IMR-90 (cell line): ENCODE measurements around the gene RAD51D. TPM values are rescaled to one million over a fixed set of nuclear protein-coding genes. Genes with fewer than 3 reads are reported as not detected.
"Not testable (repeated sequence)": the region's sequence is repeated elsewhere in the genome, so short reads cannot be mapped to it uniquely, and the experiment has no call there.

Source experiments
- ATAC-seq: fragments of 200-7000 bp; cut with Tn5 transposase; 2 replicates; pipeline ENCODE4 v1.9.1; 2020; ENCODE audit warnings: low read depth, mild to moderate bottlenecking, moderate library complexity
- BruUV-seq: library from RNA; stranded (reverse); fragments of 400-500 nt; replicated peaks from 2 replicates; lab custom pipeline; 2021; lab: Mats Ljungman, UMichigan
- CTCF ChIA-PET: fragments of 300-600 bp; formaldehyde crosslinking; extraction: SDS; loops from one replicate; lab custom pipeline; 2021; ENCODE audit warnings: antibody characterized with exemption; lab: Yijun Ruan, JAX
- POLR2A ChIA-PET: fragments of 300-600 bp; sonication (Branson Sonifier 250); formaldehyde crosslinking; loops from one replicate; lab custom pipeline; 2022; ENCODE audit warnings: antibody characterized with exemption; ENCODE audit not compliant: unreplicated experiment; lab: Charles Lee
- DNase-seq: peaks from one replicate; pipeline ENCODE4 v3.0.0; 2013
- H2AFZ ChIP-seq: replicated peaks from 2 replicates; pipeline ENCODE3; 2013; ENCODE audit warnings: low read length, mild to moderate bottlenecking; ENCODE audit not compliant: poor library complexity
- H2AK5ac ChIP-seq: 2 replicates; pipeline ENCODE4 v1.6.1; 2013; ENCODE audit warnings: low read depth, low read length, inconsistent platforms
- H2AK9ac ChIP-seq: replicated peaks from 2 replicates; pipeline ENCODE3; 2013; ENCODE audit warnings: mild to moderate bottlenecking, low read depth, low read length, moderate library complexity; ENCODE audit not compliant: poor library complexity
- H2BK120ac ChIP-seq: 2 replicates; pipeline ENCODE4 v1.6.1; 2013; ENCODE audit warnings: low read depth, low read length, inconsistent platforms
- H2BK15ac ChIP-seq: 3 replicates; pipeline ENCODE4 v1.6.1; 2013; ENCODE audit warnings: low read depth, low read length, inconsistent platforms
- H2BK20ac ChIP-seq: 2 replicates; pipeline ENCODE4 v1.6.1; 2013; ENCODE audit warnings: low read depth, mild to moderate bottlenecking, inconsistent platforms, low read length, moderate library complexity
- H2BK5ac ChIP-seq: 2 replicates; pipeline ENCODE4 v1.6.1; 2013; ENCODE audit warnings: mild to moderate bottlenecking, low read depth, low read length, inconsistent platforms; ENCODE audit not compliant: poor library complexity, severe bottlenecking
- H3K14ac ChIP-seq: replicated peaks from 2 replicates; pipeline ENCODE4 v1.6.1; 2013; ENCODE audit warnings: low read depth, low read length, inconsistent platforms
- H3K18ac ChIP-seq: 2 replicates; pipeline ENCODE4 v1.6.1; 2013; ENCODE audit warnings: low read depth, low read length, control low read depth
- H3K23ac ChIP-seq: 2 replicates; pipeline ENCODE4 v1.6.1; 2013; ENCODE audit warnings: low read depth, low read length, inconsistent platforms
- H3K27ac ChIP-seq: 2 replicates; pipeline ENCODE4 v1.5.1; 2013; ENCODE audit warnings: mild to moderate bottlenecking, control low read depth, low read length; ENCODE audit not compliant: insufficient read depth
- H3K27me3 ChIP-seq: 2 replicates; pipeline ENCODE4 v1.6.1; 2013; ENCODE audit warnings: low read length; ENCODE audit not compliant: control insufficient read depth, insufficient read depth
- H3K36me3 ChIP-seq: 2 replicates; pipeline ENCODE4 v1.6.1; 2013; ENCODE audit warnings: low read length, mixed read lengths; ENCODE audit not compliant: control insufficient read depth, insufficient read depth
- H3K4ac ChIP-seq: 2 replicates; pipeline ENCODE4 v1.6.1; 2013; ENCODE audit warnings: low read depth, low read length, inconsistent platforms
- H3K4me1 ChIP-seq: 2 replicates; pipeline ENCODE4 v1.6.1; 2013; ENCODE audit warnings: low read length, mixed read lengths; ENCODE audit not compliant: control insufficient read depth, insufficient read depth
- H3K4me2 ChIP-seq: 2 replicates; pipeline ENCODE4 v1.6.1; 2013; ENCODE audit warnings: low read depth, mild to moderate bottlenecking, control low read depth, low read length, moderate library complexity
- H3K4me3 ChIP-seq: 2 replicates; pipeline ENCODE4 v1.5.1; 2013; ENCODE audit warnings: low read depth, mild to moderate bottlenecking, control low read depth, low read length, moderate library complexity; ENCODE audit not compliant: insufficient read depth
- H3K56ac ChIP-seq: 2 replicates; pipeline ENCODE4 v1.6.1; 2013; ENCODE audit warnings: low read length, inconsistent platforms; ENCODE audit not compliant: insufficient read depth; ENCODE audit errors: extremely low read depth
- H3K79me1 ChIP-seq, 2 experiments: 2 replicates each; pipeline ENCODE4 v1.6.1; 2013; ENCODE audit warnings: low read length in 2 of 2, inconsistent platforms in 1 of 2, low read depth in 1 of 2
- H3K9ac ChIP-seq: 2 replicates; pipeline ENCODE4 v1.6.1; 2013; ENCODE audit warnings: low read depth, low read length, control low read depth
- H3K9me1 ChIP-seq: 2 replicates; pipeline ENCODE4 v1.6.1; 2013; ENCODE audit warnings: low read length, inconsistent platforms; ENCODE audit not compliant: insufficient read depth
- H3K9me3 ChIP-seq: 2 replicates; pipeline ENCODE4 v1.6.1; 2013; ENCODE audit warnings: low read length; ENCODE audit not compliant: control insufficient read depth, insufficient read depth
- H4K20me1 ChIP-seq: 2 replicates; pipeline ENCODE4 v1.6.1; 2013; ENCODE audit warnings: low read length, inconsistent platforms; ENCODE audit not compliant: insufficient read depth
- H4K5ac ChIP-seq: 2 replicates; pipeline ENCODE4 v1.6.1; 2013; ENCODE audit warnings: mild to moderate bottlenecking, low read depth, low read length, control low read depth
- H4K8ac ChIP-seq, 2 experiments: 2 replicates each; pipeline ENCODE4 v1.6.1; 2013; ENCODE audit warnings: low read depth in 2 of 2, low read length in 2 of 2, control low read depth in 1 of 2, inconsistent platforms in 1 of 2
- H4K91ac ChIP-seq: 2 replicates; pipeline ENCODE4 v1.6.1; 2013; ENCODE audit warnings: low read depth, low read length, inconsistent platforms; ENCODE audit not compliant: insufficient read depth
- MAFK ChIP-seq: IDR thresholded peaks from 2 replicates; pipeline ENCODE4 v1.6.1; 2012; ENCODE audit warnings: low read depth, low read length, improper control_type of control experiment
- POLR2A ChIP-seq: IDR thresholded peaks from 2 replicates; pipeline ENCODE4 v1.6.1; 2012; ENCODE audit warnings: mild to moderate bottlenecking, low read depth, low read length
- WGBS, 2 experiments: methylation state at CpG; one replicate each; pipeline versions ENCODE4 v1.1.5 to v1.1.7; 2013; ENCODE audit warnings: missing lambda C conversion rate in 2 of 2; ENCODE audit not compliant: insufficient read length in 1 of 2; ENCODE audit errors: extremely low coverage in 2 of 2; 5-methylcytosine and 5-hydroxymethylcytosine counted together
- dilution Hi-C: fragments of 300-500 bp; cut with HindIII; formaldehyde crosslinking; loops from one replicate; pipeline ENCODE4 v1.14.3; 2018; ENCODE audit warnings: low sequenced_read_pairs; ENCODE audit not compliant: unreplicated experiment
- in situ Hi-C: fragments of 300-500 bp; cut with MboI; formaldehyde crosslinking; loops from 3 replicates; pipeline ENCODE4 v1.14.3; 2019; ENCODE audit warnings: low sequenced_read_pairs, inconsistent platforms, mixed read lengths
- intact Hi-C: fragments of 100-400 bp; cut with micrococcal nuclease; formaldehyde crosslinking; loops from 2 replicates; pipeline ENCODE4 v1.10.0; 2022
- polyA plus RNA-seq, 3 experiments: library from polyadenylated mRNA; depleted of rRNA; stranded (reverse); fragments of >200 nt; gene quantifications; 2 replicates each; pipeline ENCODE4 v1.2.3, GENCODE V29; 2012; ENCODE audit warnings: low replicate concordance in 1 of 3
- total RNA-seq: library from RNA; depleted of rRNA; stranded (reverse); fragments of >200 nt; gene quantifications from 2 replicates; pipeline ENCODE4 v1.2.3, GENCODE V29; 2012
- TF ChIP-seq, protein P1 (sequence below): conservative IDR thresholded peaks from 2 replicates; pipeline ENCODE4 v1.5.1; 2012; ENCODE audit warnings: mild to moderate bottlenecking, low read depth, low read length, improper control_type of control experiment

Gene RAD51D
- total and polyA plus RNA-seq, 2 of the 4 experiments (the other 2 are of a cell fraction): 10.8 to 12.7 TPM

DNA sequence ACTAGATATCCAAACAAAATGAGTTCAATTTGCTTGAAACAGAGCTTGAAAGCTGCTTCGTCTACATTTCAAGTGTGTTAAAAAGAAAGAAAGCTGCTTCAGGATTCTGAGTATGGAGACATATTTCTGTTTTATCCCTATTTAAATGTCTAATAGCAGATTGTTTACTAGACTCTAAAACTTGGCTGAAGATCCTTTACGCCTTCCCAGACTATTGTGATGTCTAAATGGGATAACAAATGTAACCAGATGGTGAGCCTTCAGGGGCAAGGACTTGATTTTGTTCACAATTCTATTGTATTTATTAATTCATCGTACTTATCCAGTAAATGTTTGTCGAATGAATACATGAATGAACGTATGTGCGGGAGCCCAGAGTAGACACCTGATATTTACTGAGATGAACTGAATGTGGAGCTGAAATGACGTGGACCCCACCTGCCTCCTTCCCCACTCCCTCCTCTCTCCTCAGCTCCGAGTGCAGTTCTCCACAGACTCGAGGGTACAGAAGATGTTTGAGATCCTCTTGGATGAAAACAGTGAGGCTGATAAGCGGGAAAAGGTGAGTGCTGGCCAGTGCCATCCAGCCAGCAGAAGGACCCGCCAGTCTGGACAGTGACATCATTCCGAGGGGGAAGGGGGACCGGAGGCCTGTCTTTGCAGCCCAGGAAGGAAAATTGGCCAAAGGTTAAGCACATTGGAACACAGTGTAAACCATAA, 32.9 kb upstream of the RAD51D start (continued):
- TF ChIP-seq, protein P1, sequence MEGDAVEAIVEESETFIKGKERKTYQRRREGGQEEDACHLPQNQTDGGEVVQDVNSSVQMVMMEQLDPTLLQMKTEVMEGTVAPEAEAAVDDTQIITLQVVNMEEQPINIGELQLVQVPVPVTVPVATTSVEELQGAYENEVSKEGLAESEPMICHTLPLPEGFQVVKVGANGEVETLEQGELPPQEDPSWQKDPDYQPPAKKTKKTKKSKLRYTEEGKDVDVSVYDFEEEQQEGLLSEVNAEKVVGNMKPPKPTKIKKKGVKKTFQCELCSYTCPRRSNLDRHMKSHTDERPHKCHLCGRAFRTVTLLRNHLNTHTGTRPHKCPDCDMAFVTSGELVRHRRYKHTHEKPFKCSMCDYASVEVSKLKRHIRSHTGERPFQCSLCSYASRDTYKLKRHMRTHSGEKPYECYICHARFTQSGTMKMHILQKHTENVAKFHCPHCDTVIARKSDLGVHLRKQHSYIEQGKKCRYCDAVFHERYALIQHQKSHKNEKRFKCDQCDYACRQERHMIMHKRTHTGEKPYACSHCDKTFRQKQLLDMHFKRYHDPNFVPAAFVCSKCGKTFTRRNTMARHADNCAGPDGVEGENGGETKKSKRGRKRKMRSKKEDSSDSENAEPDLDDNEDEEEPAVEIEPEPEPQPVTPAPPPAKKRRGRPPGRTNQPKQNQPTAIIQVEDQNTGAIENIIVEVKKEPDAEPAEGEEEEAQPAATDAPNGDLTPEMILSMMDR: no peak
- TF ChIP-seq MAFK (no peak), POLR2A (no peak)

DNA sequence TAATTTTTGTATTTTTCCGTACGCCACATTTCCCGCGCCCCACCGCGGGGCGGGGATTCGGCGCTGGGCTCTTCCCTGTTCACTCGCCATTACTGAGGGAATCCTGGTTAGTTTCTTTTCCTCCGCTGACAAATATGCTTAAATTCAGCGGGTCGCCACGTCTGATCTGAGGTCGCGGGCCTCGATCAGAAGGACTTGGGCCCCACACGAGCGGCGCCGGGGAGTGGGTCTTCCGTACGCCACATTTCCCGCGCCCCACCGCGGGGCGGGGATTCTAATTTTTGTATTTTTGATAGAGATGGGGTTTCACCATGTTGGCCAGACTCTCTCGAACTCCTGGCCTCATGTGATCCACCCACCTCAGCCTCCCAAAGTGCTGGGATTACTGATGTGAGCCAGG, 31.4 kb upstream of the RAD51D start:
- BruUV-seq, H3K23ac ChIP-seq, H2AK5ac ChIP-seq, H3K4me1 ChIP-seq, H3K9ac ChIP-seq, intact Hi-C loops, H4K91ac ChIP-seq, H3K36me3 ChIP-seq, H2BK5ac ChIP-seq, H3K4ac ChIP-seq, H3K4me2 ChIP-seq, DNase-seq, H2BK15ac ChIP-seq, H3K9me3 ChIP-seq, H3K18ac ChIP-seq, H3K27ac ChIP-seq, H2AK9ac ChIP-seq, H2BK120ac ChIP-seq, H3K56ac ChIP-seq, H2BK20ac ChIP-seq, dilution Hi-C loops, H3K4me3 ChIP-seq, in situ Hi-C loops, ATAC-seq, H3K9me1 ChIP-seq, H3K14ac ChIP-seq, H4K8ac ChIP-seq, H4K5ac ChIP-seq, H3K79me1 ChIP-seq, CTCF ChIA-PET, H2AFZ ChIP-seq, POLR2A ChIA-PET, H4K20me1 ChIP-seq: not testable (repeated sequence)
- peaks cover 38% of the 10 kb centered on the region for H3K27me3 ChIP-seq
- 88% methylated on average over 19 of the region's 29 CpGs; no CpG with 5 or more reads in 1 of the 2 experiments for WGBS, 2 experiments
